22Rv1 (cell line): ENCODE measurements around the gene TTLL8.

Source experiments
- CTCF ChIP-seq: fragments of 450-650 bp; IDR thresholded peaks from 2 replicates; pipeline ENCODE4 v1.5.1; 2017; ENCODE audit warnings: mild to moderate bottlenecking
- ZFX ChIP-seq: fragments of 450-650 bp; IDR thresholded peaks from 2 replicates; pipeline ENCODE4 v1.6.1; 2017; ENCODE audit warnings: antibody characterized with exemption, borderline replicate concordance

- TF ChIP-seq CTCF: no peak
- TF ChIP-seq ZFX: no peak
These were observed 40.3 kb downstream of the TTLL8 start for GRCh38 chr22:50017701-50018224.
